ENCODE results near the gene GINS1. TPM values are rescaled to one million over a fixed set of nuclear protein-coding genes. Genes with fewer than 3 reads are reported as not detected.

Gene GINS1
- total RNA-seq, 1 experiment from 2014 or later = 74.3 TPM

- H3K9me3 ChIP-seq (ENCODE audit: control insufficient read depth, low read depth, low read length) = no peaks in the 10 kb centered on the region
- no peaks in the 10 kb centered on the region for H3K79me2 ChIP-seq (ENCODE audit: insufficient read depth, low read length)
- H3K27ac Mint-ChIP-seq = no peak overlapping the region
- no peak overlapping the region for H3K4ac ChIP-seq (ENCODE audit: low read depth, low read length)
- peaks cover 28 to 39% of the 10 kb centered on the region in 2 experiments for H3K4me1 Mint-ChIP-seq
- no peak overlapping the region for H3K56ac ChIP-seq (ENCODE audit: insufficient read length, low read depth, low read length)
- peaks cover 32 to 71% (median 69%) of the 10 kb centered on the region in 3 experiments for H3K36me3 Mint-ChIP-seq (ENCODE audit: insufficient read depth in 1 of 3, low read depth in 3 of 3)
- no peaks in the 10 kb centered on the region; the same call in 1 of the 2 replicates for H3K27me3 Mint-ChIP-seq (ENCODE audit: low read depth)
- no peaks in the 10 kb centered on the region; the same call in 1 of the 2 replicates for H3K4me1 ChIP-seq (ENCODE audit: insufficient read depth, low read length)
- H2AK5ac ChIP-seq (ENCODE audit: insufficient read length, low read length) = no peak overlapping the region
- no peak overlapping the region; a peak in 1 of 5 replicates for H3K4me3 Mint-ChIP-seq
- no peak overlapping the region for H3K23ac ChIP-seq (ENCODE audit: insufficient read length, low read depth, low read length)
- no peak overlapping the region for H3T11ph ChIP-seq (ENCODE audit: low read length)
- no peak overlapping the region for H4K5ac ChIP-seq (ENCODE audit: insufficient read length, low read depth, low read length)
- no peak overlapping the region for H3K18ac ChIP-seq (ENCODE audit: insufficient read length, low read depth, low read length)
- no peak overlapping the region for H3K9ac ChIP-seq (ENCODE audit: extremely low read depth, insufficient read length, low read length)
- no CpG with 5 or more reads among the region's 2 CpGs for WGBS (ENCODE audit: extremely low coverage, insufficient read length, low lambda C conversion rate)
- no peak overlapping the region for H2AFZ ChIP-seq (ENCODE audit: low read length)
- no peak for TF ChIP-seq CTCF (conservative IDR thresholded peaks at IDR 0.05)
- H2BK5ac ChIP-seq (ENCODE audit: insufficient read length, low read length) = no peak overlapping the region
- no peak overlapping the region for H2BK20ac ChIP-seq (ENCODE audit: low read depth, low read length, poor library complexity, severe bottlenecking)
- H3K14ac ChIP-seq (ENCODE audit: insufficient read depth, low read length) = no peak overlapping the region
- no peaks in the 10 kb centered on the region for H3K79me1 ChIP-seq (ENCODE audit: insufficient read depth, low read depth, low read length, poor library complexity, severe bottlenecking)
- H2BK12ac ChIP-seq (ENCODE audit: insufficient read length, low read depth, low read length) = no peak overlapping the region
- H3K27ac ChIP-seq (ENCODE audit: insufficient read length, low read depth, low read length) = no peak overlapping the region
- no peaks in the 10 kb centered on the region for H3K27me3 ChIP-seq (ENCODE audit: insufficient read depth, low read length)
- H4K20me1 ChIP-seq (ENCODE audit: control insufficient read depth, insufficient read depth, insufficient read length) = no peaks in the 10 kb centered on the region
- H2BK120ac ChIP-seq (ENCODE audit: low read depth, low read length, poor library complexity, severe bottlenecking) = no peak overlapping the region
- H4K8ac ChIP-seq (replicated peaks; ENCODE audit: insufficient read length, low read depth, low read length) = no peak overlapping the region
- no peak overlapping the region for H2BK15ac ChIP-seq (ENCODE audit: low read depth, low read length)
- H3K4me2 ChIP-seq (ENCODE audit: insufficient read depth, insufficient read length, low read length) = no peak overlapping the region
- H3K9me3 Mint-ChIP-seq = no peaks in the 10 kb centered on the region; a peak in 1 of 5 replicates
- H3K23me2 ChIP-seq (ENCODE audit: insufficient read length, low read depth, low read length, poor library complexity, severe bottlenecking) = no peaks in the 10 kb centered on the region
- H4K91ac ChIP-seq (ENCODE audit: insufficient read length, low read depth, low read length) = no peak overlapping the region
- no peak for DNase-seq
Measured at GRCh38 chr20:25487306-25487705, 79.8 kb downstream of the GINS1 start.
